ENCODE measurements around the gene UVRAG. TPM values are rescaled to one million over a fixed set of nuclear protein-coding genes. Genes with fewer than 3 reads are reported as not detected.
A peak's percentile ranks its signal among the peaks of the same experiment; 100 is the strongest.

The UVRAG gene
- total and polyA plus RNA-seq, 4 experiments from 2014 or later = 11.2 to 32.2 (median 21.3) TPM

- H3K4me3 ChIP-seq (ENCODE audit: low read length in 2 of 2) = no peak overlapping the region
- no peaks in the 10 kb centered on the region for H3K36me3 ChIP-seq (ENCODE audit: insufficient read depth, low read length)
- no peak overlapping the region for H3K27ac ChIP-seq (ENCODE audit: low read depth, low read length)
- ChIA-PET POLR2A (ENCODE audit: partially characterized antibody) (no interaction called here), CTCF (ENCODE audit: partially characterized antibody) (interaction anchor here (1.2 to 1.7 kb wide), 2 partner anchors 8 to 58 kb away, joined by 4 to 5 read pairs; no protein-coding TSS in a partner anchor)
- Mint-ChIP-seq H3K27me3 (no peaks in the 10 kb centered on the region), H3K27ac (no peak overlapping the region), H3K9me3 (peaks cover 0 to 5% (median 0%) of the 10 kb centered on the region in 8 donors), H3K36me3 (peaks cover 0 to 7% of the 10 kb centered on the region in 2 donors), H3K4me1 (peaks cover 2 to 18% (median 6%) of the 10 kb centered on the region in 4 donors), H3K4me3 (no peak overlapping the region)
- H3K4me1 ChIP-seq (ENCODE audit: insufficient read depth, low read length) = peaks cover 9% of the 10 kb centered on the region
- no peaks in the 10 kb centered on the region for H3K27me3 ChIP-seq (ENCODE audit: insufficient read depth, low read length)
- intact Hi-C loops (cut with micrococcal nuclease) = loop anchor here (10.0 kb wide), 2 partner anchors 225 to 635 kb away; partner anchors contain the start of gene EMSY
- DNase-seq = no peak
- no peaks in the 10 kb centered on the region for H3K9me3 ChIP-seq (ENCODE audit: control insufficient read depth in 1 of 2, low read length in 2 of 2)
Measured at GRCh38 chr11:75809991-75810390, 5.0 kb upstream of the UVRAG start.

GRCh38 chr11:75810637-75811390, 4.2 kb upstream of the UVRAG start:
- no peak for DNase-seq
- no peaks in the 10 kb centered on the region for H3K27me3 Mint-ChIP-seq
- H3K36me3 Mint-ChIP-seq = peaks cover 0 to 8% of the 10 kb centered on the region in 2 donors
- POLR2A ChIA-PET (ENCODE audit: partially characterized antibody) = no interaction called here
- H3K9me3 Mint-ChIP-seq = peaks cover 0 to 5% (median 0%) of the 10 kb centered on the region in 8 donors
- Histone ChIP-seq H3K4me1 (ENCODE audit: insufficient read depth, low read length) (peaks cover 11% of the 10 kb centered on the region), H3K4me3 (ENCODE audit: low read length in 2 of 2) (no peak overlapping the region), H3K36me3 (ENCODE audit: insufficient read depth, low read length) (no peaks in the 10 kb centered on the region), H3K27ac (ENCODE audit: low read depth, low read length) (no peak overlapping the region), H3K27me3 (ENCODE audit: insufficient read depth, low read length) (no peaks in the 10 kb centered on the region), H3K9me3 (ENCODE audit: control insufficient read depth in 1 of 2, low read length in 2 of 2) (no peaks in the 10 kb centered on the region)
- peak overlapping the region in 1 of 8 donors; percentile 23 for H3K4me3 Mint-ChIP-seq
- CTCF ChIA-PET (ENCODE audit: partially characterized antibody) = interaction anchor here (1.2 to 5.0 kb wide), 5 partner anchors 8 to 57 kb away, joined by 4 to 50 read pairs (median 5); no protein-coding TSS in a partner anchor
- intact Hi-C loops (cut with micrococcal nuclease) = loop anchor here (10.0 kb wide), 2 partner anchors 226 to 634 kb away; partner anchors contain the start of gene EMSY
- H3K27ac Mint-ChIP-seq = peak overlapping the region in 1 of 7 donors; percentile 68
- H3K4me1 Mint-ChIP-seq = peaks cover 2 to 21% (median 6%) of the 10 kb centered on the region in 4 donors

- Mint-ChIP-seq H3K4me1 (peaks cover 2 to 21% (median 6%) of the 10 kb centered on the region in 4 donors), H3K4me3 (no peak overlapping the region), H3K36me3 (peaks cover 0 to 8% of the 10 kb centered on the region in 2 donors), H3K27me3 (no peaks in the 10 kb centered on the region), H3K9me3 (peaks cover 0 to 5% (median 0%) of the 10 kb centered on the region in 8 donors), H3K27ac (peak overlapping the region in 1 of 7 donors; percentile 68)
- DNase-seq = no peak
- no peak overlapping the region for H3K27ac ChIP-seq (ENCODE audit: low read depth, low read length)
- H3K9me3 ChIP-seq (ENCODE audit: control insufficient read depth in 1 of 2, low read length in 2 of 2) = no peaks in the 10 kb centered on the region
- intact Hi-C loops (cut with micrococcal nuclease) = loop anchor here (10.0 kb wide), 2 partner anchors 227 to 633 kb away; partner anchors contain the start of gene EMSY
- H3K27me3 ChIP-seq (ENCODE audit: insufficient read depth, low read length) = no peaks in the 10 kb centered on the region
- no peak overlapping the region for H3K4me3 ChIP-seq (ENCODE audit: low read length in 2 of 2)
- CTCF ChIA-PET (ENCODE audit: partially characterized antibody) = interaction anchor here (1.7 to 5.0 kb wide), 4 partner anchors 9 to 57 kb away, joined by 4 to 50 read pairs (median 6); no protein-coding TSS in a partner anchor
- H3K36me3 ChIP-seq (ENCODE audit: insufficient read depth, low read length) = no peaks in the 10 kb centered on the region
- H3K4me1 ChIP-seq (ENCODE audit: insufficient read depth, low read length) = peaks cover 17% of the 10 kb centered on the region
- POLR2A ChIA-PET (ENCODE audit: partially characterized antibody) = no interaction called here
Measured at GRCh38 chr11:75811485-75811884, 3.5 kb upstream of the UVRAG start.

GRCh38 chr11:75812542-75813040, 2.4 kb upstream of the UVRAG start:
- H3K27ac Mint-ChIP-seq = peak overlapping the region in 1 of 7 donors; percentile 27
- no peaks in the 10 kb centered on the region for H3K36me3 ChIP-seq (ENCODE audit: insufficient read depth, low read length)
- peaks cover 2 to 21% (median 6%) of the 10 kb centered on the region in 4 donors for H3K4me1 Mint-ChIP-seq
- H3K9me3 ChIP-seq (ENCODE audit: control insufficient read depth in 1 of 2, low read length in 2 of 2) = no peaks in the 10 kb centered on the region
- intact Hi-C loops (cut with micrococcal nuclease) = loop anchor here (10.0 kb wide), 2 partner anchors 228 to 632 kb away; partner anchors contain the start of gene EMSY
- CTCF ChIA-PET (ENCODE audit: partially characterized antibody) = interaction anchor here (1.7 to 5.0 kb wide), 4 partner anchors 10 to 54 kb away, joined by 4 to 50 read pairs (median 6); no protein-coding TSS in a partner anchor
- no peak for DNase-seq
- H3K4me3 ChIP-seq (ENCODE audit: low read length in 2 of 2) = no peak overlapping the region
- peaks cover 0 to 8% of the 10 kb centered on the region in 2 donors for H3K36me3 Mint-ChIP-seq
- H3K27me3 Mint-ChIP-seq = no peaks in the 10 kb centered on the region
- no peak overlapping the region for H3K4me3 Mint-ChIP-seq
- H3K27me3 ChIP-seq (ENCODE audit: insufficient read depth, low read length) = no peaks in the 10 kb centered on the region
- H3K27ac ChIP-seq (ENCODE audit: low read depth, low read length) = no peak overlapping the region
- peaks cover 0 to 5% (median 0%) of the 10 kb centered on the region in 8 donors for H3K9me3 Mint-ChIP-seq
- peaks cover 27% of the 10 kb centered on the region for H3K4me1 ChIP-seq (ENCODE audit: insufficient read depth, low read length)
- POLR2A ChIA-PET (ENCODE audit: partially characterized antibody) = interaction anchor here (0.8 kb wide), 1 partner anchor 11 kb away, joined by 3 read pairs; no protein-coding TSS in a partner anchor

GRCh38 chr11:75813124-75813523, 1.9 kb upstream of the UVRAG start:
- CTCF ChIA-PET (ENCODE audit: partially characterized antibody) = interaction anchor here (1.2 to 5.0 kb wide), 5 partner anchors 10 to 395 kb away, joined by 3 to 50 read pairs (median 8); no protein-coding TSS in a partner anchor
- intact Hi-C loops (cut with micrococcal nuclease) = loop anchor here (10.0 kb wide), 2 partner anchors 228 to 632 kb away; partner anchors contain the start of gene EMSY
- Mint-ChIP-seq H3K9me3 (peaks cover 0 to 5% (median 0%) of the 10 kb centered on the region in 8 donors), H3K27me3 (no peaks in the 10 kb centered on the region), H3K4me1 (peaks cover 4 to 25% (median 9%) of the 10 kb centered on the region in 4 donors), H3K27ac (peak overlapping the region in 4 of 7 donors; percentile 97 to 99 (median 98)), H3K4me3 (peak overlapping the region in 1 of 8 donors; percentile 92), H3K36me3 (peaks cover 0 to 8% of the 10 kb centered on the region in 2 donors)
- no peak for DNase-seq
- H3K36me3 ChIP-seq (ENCODE audit: insufficient read depth, low read length) = no peaks in the 10 kb centered on the region
- H3K4me1 ChIP-seq (ENCODE audit: insufficient read depth, low read length) = peaks cover 27% of the 10 kb centered on the region
- POLR2A ChIA-PET (ENCODE audit: partially characterized antibody) = no interaction called here
- H3K27ac ChIP-seq (ENCODE audit: low read depth, low read length) = no peak overlapping the region
- H3K27me3 ChIP-seq (ENCODE audit: insufficient read depth, low read length) = no peaks in the 10 kb centered on the region
- no peak overlapping the region for H3K4me3 ChIP-seq (ENCODE audit: low read length in 2 of 2)
- H3K9me3 ChIP-seq (ENCODE audit: control insufficient read depth in 1 of 2, low read length in 2 of 2) = no peaks in the 10 kb centered on the region

GRCh38 chr11:75813622-75814039, 1.4 kb upstream of the UVRAG start:
- no peak for DNase-seq
- POLR2A ChIA-PET (ENCODE audit: partially characterized antibody) = interaction anchor here (0.9 to 2.3 kb wide), 2 partner anchors 11 to 54 kb away, joined by 4 to 6 read pairs; no protein-coding TSS in a partner anchor
- H3K36me3 Mint-ChIP-seq = peaks cover 0 to 8% of the 10 kb centered on the region in 2 donors
- peaks cover 6 to 28% (median 12%) of the 10 kb centered on the region in 4 donors for H3K4me1 Mint-ChIP-seq
- intact Hi-C loops (cut with micrococcal nuclease) = loop anchor here (1.0 to 10.0 kb wide), 6 partner anchors 10 to 631 kb away; partner anchors contain the start of genes DGAT2, EMSY, GVQW3 and THAP12
- CTCF ChIA-PET (ENCODE audit: partially characterized antibody) = interaction anchor here (1.1 to 5.0 kb wide), 5 partner anchors 11 to 394 kb away, joined by 3 to 50 read pairs (median 3); no protein-coding TSS in a partner anchor
- no peaks in the 10 kb centered on the region for H3K27me3 Mint-ChIP-seq
- Histone ChIP-seq H3K4me3 (ENCODE audit: low read length in 2 of 2) (no peak overlapping the region), H3K27ac (ENCODE audit: low read depth, low read length) (peak overlapping the region; percentile 85), H3K36me3 (ENCODE audit: insufficient read depth, low read length) (no peaks in the 10 kb centered on the region), H3K4me1 (ENCODE audit: insufficient read depth, low read length) (peaks cover 28% of the 10 kb centered on the region), H3K9me3 (ENCODE audit: control insufficient read depth in 1 of 2, low read length in 2 of 2) (no peaks in the 10 kb centered on the region), H3K27me3 (ENCODE audit: insufficient read depth, low read length) (no peaks in the 10 kb centered on the region)
- H3K4me3 Mint-ChIP-seq = peak overlapping the region in 5 of 8 donors; percentile 60 to 98 (median 97)
- H3K9me3 Mint-ChIP-seq = peaks cover 0 to 5% (median 0%) of the 10 kb centered on the region in 8 donors
- peak overlapping the region in 6 of 7 donors; percentile 97 to 99 (median 98) for H3K27ac Mint-ChIP-seq

Data from CD4-positive, alpha-beta memory T cell (primary cell).